Endodermal cell (in vitro differentiated cells): ENCODE results near the gene FAAH. TPM values are rescaled to one million over a fixed set of nuclear protein-coding genes. Genes with fewer than 3 reads are reported as not detected.

Experiments used
- DNase-seq: peaks from one replicate; pipeline ENCODE4 v3.0.0-alpha.2; 2017
- H3K27ac ChIP-seq: 2 replicates; pipeline ENCODE4 v1.5.1; 2013; ENCODE audit warnings: mild to moderate bottlenecking, low read depth, low read length, moderate library complexity
- H3K27me3 ChIP-seq: 2 replicates; pipeline ENCODE4 v1.6.1; 2013; ENCODE audit warnings: mild to moderate bottlenecking, low read length, moderate library complexity; ENCODE audit not compliant: insufficient read depth, control insufficient read depth, poor library complexity, severe bottlenecking
- H3K36me3 ChIP-seq: 2 replicates; pipeline ENCODE4 v1.7.0; 2013; ENCODE audit warnings: mild to moderate bottlenecking, low read length, moderate library complexity; ENCODE audit not compliant: control insufficient read depth, insufficient read depth
- H3K4me1 ChIP-seq: one replicate; pipeline ENCODE4 v1.7.0; 2013; ENCODE audit warnings: low read length; ENCODE audit not compliant: control insufficient read depth, insufficient read depth
- H3K4me3 ChIP-seq: 2 replicates; pipeline ENCODE4 v1.5.1; 2013; ENCODE audit warnings: mild to moderate bottlenecking, low read length, moderate library complexity
- H3K9ac ChIP-seq: 2 replicates; pipeline ENCODE4 v1.6.1; 2013; ENCODE audit warnings: mild to moderate bottlenecking, low read length, moderate library complexity; ENCODE audit not compliant: poor library complexity, severe bottlenecking; ENCODE audit errors: extremely low read depth
- H3K9me3 ChIP-seq: 2 replicates; pipeline ENCODE4 v1.6.1; 2013; ENCODE audit warnings: mild to moderate bottlenecking, low read length, moderate library complexity; ENCODE audit not compliant: control insufficient read depth
- H3K27ac Mint-ChIP-seq: 2 replicates; pipeline ENCODE4 v1.8.0; 2020; ENCODE audit warnings: mixed read lengths
- H3K27me3 Mint-ChIP-seq: 2 replicates; pipeline ENCODE4 v1.8.0; 2021; ENCODE audit warnings: mild to moderate bottlenecking, mixed read lengths; ENCODE audit not compliant: insufficient read depth
- H3K36me3 Mint-ChIP-seq: 2 replicates; pipeline ENCODE4 v1.8.0; 2020; ENCODE audit warnings: low read depth, mixed read lengths
- H3K4me1 Mint-ChIP-seq: 2 replicates; pipeline ENCODE4 v1.8.0; 2020; ENCODE audit warnings: mixed read lengths
- H3K4me3 Mint-ChIP-seq: 2 replicates; pipeline ENCODE4 v1.8.0; 2020; ENCODE audit warnings: mild to moderate bottlenecking, moderate library complexity, mixed read lengths
- H3K9me3 Mint-ChIP-seq: 2 replicates; pipeline ENCODE4 v1.8.0; 2020; ENCODE audit warnings: mild to moderate bottlenecking, mixed read lengths
- WGBS, 2 experiments: methylation state at CpG; one replicate each; pipeline versions ENCODE4 v1.1.5 to v1.1.7; 2013; ENCODE audit warnings: missing lambda C conversion rate in 2 of 2, mixed read lengths in 1 of 2; ENCODE audit not compliant: insufficient coverage in 1 of 2, insufficient read length in 1 of 2; 5-methylcytosine and 5-hydroxymethylcytosine counted together
- total RNA-seq, 2 donors: library from RNA; stranded (reverse); fragmentation: NEBNext Ultra II Directional in 1 of 2; extraction: Animal tissue kit (Norgen Biotek cat#: 25700) in 1 of 2; gene quantifications; 2 replicates in 1 of 2; 3 replicates in 1 of 2; pipeline ENCODE4 v1.2.1, GENCODE V29; 2021
- TF ChIP-seq, protein P1 (sequence below): fragments of 200-600 bp; sonication (generic); conservative IDR thresholded peaks from 2 replicates; pipeline ENCODE4 v1.5.0; 2021; ENCODE audit warnings: antibody characterized with exemption, mild to moderate bottlenecking

FAAH gene
- total RNA-seq, 2 donors from 2014 or later: 27.1 to 56.6 TPM

DNA sequence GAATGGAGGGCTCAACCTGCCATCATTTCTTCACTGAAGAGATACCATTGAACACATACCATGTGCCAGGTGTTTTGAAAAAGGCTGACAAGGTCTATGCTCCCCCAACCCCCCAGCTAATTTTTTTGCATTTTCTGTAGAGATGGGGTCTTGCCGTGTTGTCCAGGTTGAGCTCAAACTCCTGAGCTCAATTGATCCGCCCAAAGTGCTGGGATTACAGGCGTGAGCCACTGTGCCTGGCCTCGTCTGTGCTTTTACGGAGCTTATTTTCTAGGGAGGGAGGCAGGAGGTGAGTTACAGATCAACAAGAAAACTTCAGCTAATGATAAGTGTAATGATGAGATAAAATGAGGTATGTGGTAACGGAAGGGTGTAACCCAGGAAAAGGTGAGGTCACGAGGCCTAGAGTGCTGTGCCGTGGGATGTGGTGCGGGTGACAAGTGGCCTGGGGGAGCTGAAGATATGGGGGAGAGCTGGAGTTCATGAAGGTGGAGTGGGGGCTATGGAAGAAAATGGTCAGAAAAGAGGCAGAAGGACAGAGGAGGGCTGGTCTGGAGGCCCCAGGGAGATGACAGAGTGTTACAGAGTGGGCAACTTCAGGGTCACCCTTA is 28.2 kb downstream of the FAAH start:
- no peaks in the 10 kb centered on the region for H3K4me1 ChIP-seq
- no peaks in the 10 kb centered on the region for H3K36me3 ChIP-seq
- no peaks in the 10 kb centered on the region for H3K27me3 ChIP-seq
- H3K4me3 ChIP-seq: no peak overlapping the region
- WGBS, 2 experiments: 87 to 93% methylated on average over 9 of the region's 9 CpGs
- Mint-ChIP-seq H3K27me3 (peaks cover 29% of the 10 kb centered on the region), H3K27ac (no peak overlapping the region), H3K36me3 (no peaks in the 10 kb centered on the region), H3K4me3 (no peak overlapping the region), H3K9me3 (no peaks in the 10 kb centered on the region), H3K4me1 (no peaks in the 10 kb centered on the region)
- no peaks in the 10 kb centered on the region for H3K9me3 ChIP-seq
- DNase-seq: no peak
- no peak overlapping the region for H3K27ac ChIP-seq
- TF ChIP-seq, protein P1, sequence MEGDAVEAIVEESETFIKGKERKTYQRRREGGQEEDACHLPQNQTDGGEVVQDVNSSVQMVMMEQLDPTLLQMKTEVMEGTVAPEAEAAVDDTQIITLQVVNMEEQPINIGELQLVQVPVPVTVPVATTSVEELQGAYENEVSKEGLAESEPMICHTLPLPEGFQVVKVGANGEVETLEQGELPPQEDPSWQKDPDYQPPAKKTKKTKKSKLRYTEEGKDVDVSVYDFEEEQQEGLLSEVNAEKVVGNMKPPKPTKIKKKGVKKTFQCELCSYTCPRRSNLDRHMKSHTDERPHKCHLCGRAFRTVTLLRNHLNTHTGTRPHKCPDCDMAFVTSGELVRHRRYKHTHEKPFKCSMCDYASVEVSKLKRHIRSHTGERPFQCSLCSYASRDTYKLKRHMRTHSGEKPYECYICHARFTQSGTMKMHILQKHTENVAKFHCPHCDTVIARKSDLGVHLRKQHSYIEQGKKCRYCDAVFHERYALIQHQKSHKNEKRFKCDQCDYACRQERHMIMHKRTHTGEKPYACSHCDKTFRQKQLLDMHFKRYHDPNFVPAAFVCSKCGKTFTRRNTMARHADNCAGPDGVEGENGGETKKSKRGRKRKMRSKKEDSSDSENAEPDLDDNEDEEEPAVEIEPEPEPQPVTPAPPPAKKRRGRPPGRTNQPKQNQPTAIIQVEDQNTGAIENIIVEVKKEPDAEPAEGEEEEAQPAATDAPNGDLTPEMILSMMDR: no peak
- H3K9ac ChIP-seq: no peak overlapping the region

DNA sequence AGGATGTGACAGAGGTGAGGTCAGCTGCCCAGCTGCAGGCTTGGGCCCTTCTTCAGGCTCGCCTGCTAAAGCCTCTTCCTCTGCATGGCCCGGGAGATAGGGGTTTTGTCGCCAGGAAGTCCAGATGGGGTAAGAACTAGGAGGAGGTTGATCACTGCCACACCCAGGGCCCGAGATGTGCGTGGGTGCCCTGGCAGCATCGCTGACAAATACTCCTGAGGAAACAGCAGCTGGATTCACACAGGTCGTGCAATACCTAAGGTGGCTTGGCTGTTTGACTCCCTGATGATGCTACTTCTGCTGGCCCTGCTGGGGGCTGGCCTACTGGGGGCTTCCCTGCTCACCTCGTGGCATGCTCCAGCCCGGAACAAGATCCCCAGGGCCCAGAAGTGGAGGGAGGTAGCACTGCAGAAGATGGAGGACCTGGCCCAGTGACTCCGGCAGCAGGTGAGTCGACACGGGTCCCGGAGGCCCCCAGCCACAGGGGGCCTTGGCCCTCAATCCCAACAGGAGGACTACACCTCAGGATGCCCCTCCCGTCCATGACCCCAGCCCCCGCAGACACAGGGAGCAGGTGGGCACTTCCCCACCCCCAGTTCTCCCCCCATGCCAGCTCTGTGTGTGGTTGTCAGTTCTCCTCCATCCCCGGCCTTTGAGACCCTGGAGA is 29.6 kb downstream of the FAAH start:
- Histone ChIP-seq H3K9me3 (no peaks in the 10 kb centered on the region), H3K4me1 (no peaks in the 10 kb centered on the region), H3K27ac (no peak overlapping the region), H3K27me3 (no peaks in the 10 kb centered on the region), H3K4me3 (no peak overlapping the region), H3K9ac (no peak overlapping the region), H3K36me3 (no peaks in the 10 kb centered on the region)
- H3K9me3 Mint-ChIP-seq: no peaks in the 10 kb centered on the region
- H3K4me1 Mint-ChIP-seq: no peaks in the 10 kb centered on the region
- H3K27me3 Mint-ChIP-seq: peaks cover 26% of the 10 kb centered on the region
- WGBS, 2 experiments: 86 to 88% methylated on average over 9 to 16 of the region's 16 CpGs
- no peak overlapping the region for H3K4me3 Mint-ChIP-seq
- no peak for DNase-seq
- TF ChIP-seq, protein P1: no peak
- no peak overlapping the region for H3K27ac Mint-ChIP-seq
- H3K36me3 Mint-ChIP-seq: no peaks in the 10 kb centered on the region

DNA sequence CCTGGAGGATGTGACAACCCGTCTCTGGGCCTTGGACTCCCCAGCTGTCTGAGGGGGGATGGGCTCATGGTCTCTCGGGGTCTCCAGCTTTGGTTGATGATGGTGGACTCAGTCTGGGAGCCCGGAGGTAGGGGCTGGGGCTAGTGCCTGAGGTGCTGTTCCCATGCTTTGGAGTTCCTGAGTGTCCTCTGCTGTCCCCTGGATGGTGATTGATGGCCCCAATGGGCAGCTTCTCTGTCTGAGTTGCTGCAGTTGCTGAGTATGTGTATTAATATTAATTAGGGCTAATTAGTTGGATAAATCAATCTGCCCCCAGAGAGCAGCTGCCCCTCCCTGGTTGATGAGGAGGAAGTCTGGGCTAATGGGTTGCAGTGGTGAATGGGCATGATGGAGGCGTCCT is 30.6 kb downstream of the FAAH start:
- Histone ChIP-seq H3K9ac (no peak overlapping the region), H3K9me3 (no peaks in the 10 kb centered on the region), H3K36me3 (no peaks in the 10 kb centered on the region), H3K4me1 (no peaks in the 10 kb centered on the region), H3K27ac (no peak overlapping the region), H3K27me3 (no peaks in the 10 kb centered on the region), H3K4me3 (no peak overlapping the region)
- Mint-ChIP-seq H3K27ac (no peak overlapping the region), H3K36me3 (no peaks in the 10 kb centered on the region), H3K4me1 (no peaks in the 10 kb centered on the region), H3K4me3 (no peak overlapping the region), H3K9me3 (no peaks in the 10 kb centered on the region), H3K27me3 (peaks cover 23% of the 10 kb centered on the region)
- TF ChIP-seq, protein P1: no peak
- WGBS, 2 experiments: 71 to 90% methylated on average over 1 to 4 of the region's 4 CpGs
- DNase-seq: no peak
